Calu3 (cell line): ENCODE results near the gene POLR2J3. TPM values are rescaled to one million over a fixed set of nuclear protein-coding genes. Genes with fewer than 3 reads are reported as not detected.
"Not testable (repeated sequence)": the region's sequence is repeated elsewhere in the genome, so short reads cannot be mapped to it uniquely, and the experiment has no call there.

ENCODE experiments used
- BruUV-seq: library from RNA; stranded (reverse); fragments of 400-500 nt; replicated peaks from 2 replicates; lab custom pipeline; 2021; lab: Mats Ljungman, UMichigan
- CTCF ChIA-PET: fragments of 300-600 bp; sonication (Branson Sonifier 250); formaldehyde crosslinking; loops from one replicate; lab custom pipeline; 2022; ENCODE audit warnings: antibody characterized with exemption; lab: Charles Lee
- DNase-seq: peaks from one replicate; pipeline ENCODE4 v3.0.0; 2022
- H3K27ac Mint-ChIP-seq: one replicate; pipeline ENCODE4 v1.8.0; 2022; ENCODE audit warnings: mixed read lengths; ENCODE audit not compliant: unreplicated experiment
- H3K27me3 Mint-ChIP-seq: one replicate; pipeline ENCODE4 v1.8.0; 2022; ENCODE audit warnings: mixed read lengths; ENCODE audit not compliant: unreplicated experiment
- H3K36me3 Mint-ChIP-seq: one replicate; pipeline ENCODE4 v1.8.0; 2022; ENCODE audit warnings: mild to moderate bottlenecking, moderate library complexity, mixed read lengths; ENCODE audit not compliant: insufficient read depth, unreplicated experiment
- H3K4me1 Mint-ChIP-seq: one replicate; pipeline ENCODE4 v1.8.0; 2022; ENCODE audit warnings: mild to moderate bottlenecking, low read depth, mixed read lengths; ENCODE audit not compliant: unreplicated experiment
- H3K4me3 Mint-ChIP-seq: one replicate; pipeline ENCODE4 v1.8.0; 2022; ENCODE audit warnings: mild to moderate bottlenecking, low read depth, moderate library complexity, mixed read lengths; ENCODE audit not compliant: unreplicated experiment
- H3K9me3 Mint-ChIP-seq: one replicate; pipeline ENCODE4 v1.8.0; 2022; ENCODE audit warnings: low read depth, mixed read lengths; ENCODE audit not compliant: unreplicated experiment
- intact Hi-C: fragments of 100-400 bp; cut with micrococcal nuclease; formaldehyde crosslinking; loops from one replicate; pipeline ENCODE4 v1.10.0; 2022; ENCODE audit not compliant: unreplicated experiment
- total RNA-seq: library from RNA; stranded (reverse); gene quantifications from 2 replicates; pipeline ENCODE4 v1.2.3, GENCODE V29; 2022

Gene POLR2J3
- total RNA-seq, 1 experiment from 2014 or later = 48.3 TPM

GRCh38 chr7:102592477-102593019 lies 20.2 kb upstream of the POLR2J3 start:
- intact Hi-C loops, H3K36me3 Mint-ChIP-seq, DNase-seq, CTCF ChIA-PET, H3K27ac Mint-ChIP-seq, BruUV-seq, H3K4me3 Mint-ChIP-seq, H3K27me3 Mint-ChIP-seq, H3K9me3 Mint-ChIP-seq, H3K4me1 Mint-ChIP-seq: not testable (repeated sequence)

- H3K27me3 Mint-ChIP-seq, H3K36me3 Mint-ChIP-seq, H3K27ac Mint-ChIP-seq, CTCF ChIA-PET, intact Hi-C loops, H3K9me3 Mint-ChIP-seq, H3K4me3 Mint-ChIP-seq, BruUV-seq, H3K4me1 Mint-ChIP-seq, DNase-seq: not testable (repeated sequence)
These were observed 17.5 kb upstream of the POLR2J3 start for GRCh38 chr7:102589857-102590256.

GRCh38 chr7:102583495-102583894 lies 11.1 kb upstream of the POLR2J3 start:
- CTCF ChIA-PET, DNase-seq, H3K36me3 Mint-ChIP-seq, H3K27me3 Mint-ChIP-seq, BruUV-seq, H3K9me3 Mint-ChIP-seq, H3K4me1 Mint-ChIP-seq, intact Hi-C loops, H3K4me3 Mint-ChIP-seq, H3K27ac Mint-ChIP-seq: not testable (repeated sequence)

- H3K36me3 Mint-ChIP-seq, H3K4me1 Mint-ChIP-seq, H3K27me3 Mint-ChIP-seq, DNase-seq, intact Hi-C loops, H3K27ac Mint-ChIP-seq, BruUV-seq, H3K9me3 Mint-ChIP-seq, CTCF ChIA-PET, H3K4me3 Mint-ChIP-seq: not testable (repeated sequence)
These were observed 9.3 kb upstream of the POLR2J3 start for GRCh38 chr7:102581722-102582121.

- intact Hi-C loops, H3K27me3 Mint-ChIP-seq, DNase-seq, H3K27ac Mint-ChIP-seq, H3K4me3 Mint-ChIP-seq, H3K4me1 Mint-ChIP-seq, H3K9me3 Mint-ChIP-seq, H3K36me3 Mint-ChIP-seq, BruUV-seq, CTCF ChIA-PET: not testable (repeated sequence)
These were observed 6.1 kb upstream of the POLR2J3 start for GRCh38 chr7:102578486-102578885.

- intact Hi-C loops, H3K27ac Mint-ChIP-seq, BruUV-seq, H3K4me1 Mint-ChIP-seq, H3K4me3 Mint-ChIP-seq, H3K9me3 Mint-ChIP-seq, H3K36me3 Mint-ChIP-seq, DNase-seq, H3K27me3 Mint-ChIP-seq: not testable (repeated sequence)
- CTCF ChIA-PET = interaction anchor here (0.7 kb wide), 1 partner anchor 99 kb away, joined by 3 read pairs; no protein-coding TSS in a partner anchor
These were observed 5.2 kb upstream of the POLR2J3 start for GRCh38 chr7:102577315-102578240.

- H3K4me1 Mint-ChIP-seq, H3K27ac Mint-ChIP-seq, H3K27me3 Mint-ChIP-seq, H3K36me3 Mint-ChIP-seq, CTCF ChIA-PET, BruUV-seq, DNase-seq, H3K9me3 Mint-ChIP-seq, intact Hi-C loops, H3K4me3 Mint-ChIP-seq: not testable (repeated sequence)
These were observed 4.0 kb upstream of the POLR2J3 start for GRCh38 chr7:102576363-102576762.

- DNase-seq, H3K27me3 Mint-ChIP-seq, H3K4me1 Mint-ChIP-seq, H3K36me3 Mint-ChIP-seq, H3K27ac Mint-ChIP-seq, CTCF ChIA-PET, H3K9me3 Mint-ChIP-seq, BruUV-seq, H3K4me3 Mint-ChIP-seq, intact Hi-C loops: not testable (repeated sequence)
These were observed 2.2 kb upstream of the POLR2J3 start for GRCh38 chr7:102574607-102575006.

- H3K27me3 Mint-ChIP-seq, H3K9me3 Mint-ChIP-seq, BruUV-seq, H3K4me1 Mint-ChIP-seq, intact Hi-C loops, CTCF ChIA-PET, H3K27ac Mint-ChIP-seq, H3K4me3 Mint-ChIP-seq, H3K36me3 Mint-ChIP-seq, DNase-seq: not testable (repeated sequence)
These were observed 3.8 kb downstream of the POLR2J3 start for GRCh38 chr7:102568620-102569019.
